ENCODE measurements around the gene AARSD1. TPM values are rescaled to one million over a fixed set of nuclear protein-coding genes. Genes with fewer than 3 reads are reported as not detected.

AARSD1 gene
- total and polyA plus RNA-seq, 2 donors (not counting 1 experiment from before 2014, with no cell fraction given) = 56.5 to 60.0 TPM

DNA sequence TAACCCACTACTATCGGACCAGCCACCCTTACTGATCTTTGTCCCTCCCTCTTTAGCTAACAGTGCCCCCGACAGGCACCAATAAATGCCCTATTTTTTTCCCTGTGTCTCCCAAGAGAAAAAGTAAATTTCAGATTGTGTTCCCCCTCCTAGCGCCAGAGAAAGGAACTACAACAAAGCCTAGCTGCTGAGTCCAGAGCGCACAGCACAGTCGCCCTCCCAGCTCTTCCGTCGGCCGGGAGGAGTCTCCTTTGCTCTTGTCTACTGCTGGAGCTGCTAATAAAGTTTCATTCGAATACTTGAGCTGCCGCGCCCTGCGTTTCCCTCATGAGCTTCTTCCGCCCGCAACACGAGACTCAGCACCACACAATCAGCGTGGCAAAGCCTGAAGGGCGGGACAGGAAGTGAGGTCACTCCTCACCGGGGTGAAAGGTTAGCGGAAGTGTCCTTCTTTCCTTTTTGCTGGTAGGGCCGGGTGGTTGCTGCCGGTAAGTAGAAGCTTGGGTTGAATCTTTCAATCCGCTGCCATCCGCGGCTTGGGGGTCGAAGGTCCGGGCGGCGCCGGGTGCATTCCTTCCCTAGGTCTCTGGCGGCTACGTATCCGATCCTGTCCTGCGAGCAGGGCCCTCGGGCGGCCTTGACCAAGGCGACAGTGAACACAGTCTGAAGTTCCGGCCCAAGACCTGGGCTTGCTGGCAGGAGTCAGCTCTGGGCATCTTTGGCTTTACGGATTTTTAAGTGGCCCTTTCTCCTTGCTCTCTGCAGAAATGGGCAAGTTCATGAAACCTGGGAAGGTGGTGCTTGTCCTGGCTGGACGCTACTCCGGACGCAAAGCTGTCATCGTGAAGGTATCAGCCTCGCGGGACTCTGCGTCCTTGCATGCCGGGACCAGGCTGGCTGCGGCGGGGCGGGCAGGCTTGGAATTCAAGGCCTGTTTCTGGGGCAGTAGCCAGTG is 34.0 kb upstream of the AARSD1 start, which contains the start of gene RPL27:
Gene RPL27, plus strand, starts transcription at position 436 of the 955 bp plus-strand sequence. Its CDS starts 332 bp downstream, at position 768.
- Mint-ChIP-seq H3K4me1 (peaks cover 37% of the 10 kb centered on the region), H3K4me3 (peak within 1 kb of the TSS; percentile 96), H3K27me3 (no peaks in the 10 kb centered on the region), H3K9me3 (ENCODE audit: insufficient read depth) (no peaks in the 10 kb centered on the region), H3K27ac (peak within 1 kb of the TSS; percentile 88)
- WGBS (ENCODE audit: insufficient coverage) = under 1% methylated on average over 47 of the region's 49 CpGs
- H3K79me2 ChIP-seq (ENCODE audit: control insufficient read depth, insufficient read depth, low read length) = peaks cover 17% of the 10 kb centered on the region
- ChIA-PET CTCF (interaction anchor here (0.6 to 3.8 kb wide), 36 partner anchors 8 to 549 kb away, joined by 3 to 54 read pairs (median 4); partner anchors contain the start of genes AARSD1, AOC2, BECN1 and DHX8), POLR2A (interaction anchor here (0.6 to 2.3 kb wide), 24 partner anchors 9 to 486 kb away, joined by 3 to 24 read pairs (median 6); partner anchors contain the start of genes AARSD1, BRCA1, DHX8 and IFI35)
- DNase-seq (peak; percentile 99), ATAC-seq (ENCODE audit: low read depth) (peak; percentile 94)
- peaks cover 2 to 37% of the 10 kb centered on the region in 2 experiments for H3K36me3 ChIP-seq (replicated peaks in 1 of 2; ENCODE audit: control extremely low read depth in 1 of 2, control insufficient read depth in 1 of 2, extremely low read depth in 1 of 2, insufficient read depth in 2 of 2, low read length in 1 of 2)
- peak within 1 kb of the TSS; percentile 77 for H3K4me2 ChIP-seq (replicated peaks; ENCODE audit: low read depth, low read length, poor library complexity, severe bottlenecking)
- peaks cover 20 to 22% of the 10 kb centered on the region in 2 donors for H3K4me1 ChIP-seq (ENCODE audit: control insufficient read depth in 2 of 2, insufficient read depth in 2 of 2, low read length in 2 of 2)
- no peaks in the 10 kb centered on the region for H3K9me3 ChIP-seq (ENCODE audit: control extremely low read depth in 1 of 3, control insufficient read depth in 2 of 3, insufficient read depth in 1 of 3, low read length in 2 of 3)
- peak within 1 kb of the TSS; percentile 89 to 96 for H3K27ac ChIP-seq (ENCODE audit: low read length in 2 of 2)
- peak within 1 kb of the TSS; percentile 83 for H2AFZ ChIP-seq (ENCODE audit: insufficient read depth, low read depth, low read length, poor library complexity, severe bottlenecking)
- H3K9ac ChIP-seq (ENCODE audit: low read length) = peak within 1 kb of the TSS; percentile 98
- peaks cover 16% of the 10 kb centered on the region for H4K20me1 ChIP-seq (ENCODE audit: control insufficient read depth, insufficient read depth, low read length, poor library complexity, severe bottlenecking)
- H3K4me3 ChIP-seq (ENCODE audit: control extremely low read depth in 1 of 5, extremely low read depth in 1 of 5, insufficient read depth in 1 of 5, low read depth in 2 of 5, low read length in 4 of 5) = peak within 1 kb of the TSS; percentile 70 to 94 (median 84)
- TF ChIP-seq EZH2 (IDR thresholded peaks at IDR 0.05; ENCODE audit: borderline replicate concordance, insufficient read depth, low read depth, low read length, poor library complexity, severe bottlenecking) = no peak
- TF ChIP-seq, protein P1, sequence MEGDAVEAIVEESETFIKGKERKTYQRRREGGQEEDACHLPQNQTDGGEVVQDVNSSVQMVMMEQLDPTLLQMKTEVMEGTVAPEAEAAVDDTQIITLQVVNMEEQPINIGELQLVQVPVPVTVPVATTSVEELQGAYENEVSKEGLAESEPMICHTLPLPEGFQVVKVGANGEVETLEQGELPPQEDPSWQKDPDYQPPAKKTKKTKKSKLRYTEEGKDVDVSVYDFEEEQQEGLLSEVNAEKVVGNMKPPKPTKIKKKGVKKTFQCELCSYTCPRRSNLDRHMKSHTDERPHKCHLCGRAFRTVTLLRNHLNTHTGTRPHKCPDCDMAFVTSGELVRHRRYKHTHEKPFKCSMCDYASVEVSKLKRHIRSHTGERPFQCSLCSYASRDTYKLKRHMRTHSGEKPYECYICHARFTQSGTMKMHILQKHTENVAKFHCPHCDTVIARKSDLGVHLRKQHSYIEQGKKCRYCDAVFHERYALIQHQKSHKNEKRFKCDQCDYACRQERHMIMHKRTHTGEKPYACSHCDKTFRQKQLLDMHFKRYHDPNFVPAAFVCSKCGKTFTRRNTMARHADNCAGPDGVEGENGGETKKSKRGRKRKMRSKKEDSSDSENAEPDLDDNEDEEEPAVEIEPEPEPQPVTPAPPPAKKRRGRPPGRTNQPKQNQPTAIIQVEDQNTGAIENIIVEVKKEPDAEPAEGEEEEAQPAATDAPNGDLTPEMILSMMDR (IDR thresholded peaks at IDR 0.05) = peak; percentile 89
- no peaks in the 10 kb centered on the region for H3K27me3 ChIP-seq (replicated peaks in 1 of 4; ENCODE audit: control extremely low read depth in 1 of 4, control insufficient read depth in 3 of 4, insufficient read depth in 4 of 4, low read length in 3 of 4)
- intact Hi-C loops (cut with micrococcal nuclease) = loop anchor here (1.0 to 10.0 kb wide), 15 partner anchors 8 to 611 kb away; partner anchors contain the start of genes AARSD1, BRCA1, DHX8 and IFI35

Data from B cell (primary cell).